MCF 10A (cell line): Measurements from ENCODE around the gene EFNB2. TPM values are rescaled to one million over a fixed set of nuclear protein-coding genes. Genes with fewer than 3 reads are reported as not detected.

Experiments used
- BruUV-seq: library from RNA; stranded (reverse); fragments of 400-500 nt; replicated peaks from 2 replicates; lab custom pipeline; 2021; lab: Mats Ljungman, UMichigan
- CTCF ChIA-PET: fragments of 300-600 bp; sonication (Branson Sonifier 250); formaldehyde crosslinking; extraction: SDS; loops from one replicate; lab custom pipeline; 2021; ENCODE audit warnings: antibody characterized with exemption, inconsistent platforms; lab: Yijun Ruan, JAX
- POLR2A ChIA-PET: fragments of 300-600, 350-650 bp; sonication (Branson Sonifier 250); formaldehyde crosslinking; extraction: SDS; loops from one replicate; lab custom pipeline; 2020; ENCODE audit warnings: antibody characterized with exemption, inconsistent platforms; lab: Yijun Ruan, JAX
- DNase-seq: peaks from one replicate; pipeline ENCODE4 v3.0.0-alpha.2; 2018; ENCODE audit not compliant: unreplicated experiment
- H3K27ac Mint-ChIP-seq: one replicate; pipeline ENCODE4 v1.8.0; 2022; ENCODE audit warnings: mild to moderate bottlenecking, low read depth, mixed read lengths; ENCODE audit not compliant: unreplicated experiment
- H3K27me3 Mint-ChIP-seq: one replicate; pipeline ENCODE4 v1.8.0; 2022; ENCODE audit warnings: mixed read lengths; ENCODE audit not compliant: insufficient read depth, unreplicated experiment
- H3K36me3 Mint-ChIP-seq: one replicate; pipeline ENCODE4 v1.8.0; 2022; ENCODE audit warnings: mild to moderate bottlenecking, moderate library complexity, mixed read lengths; ENCODE audit not compliant: insufficient read depth, unreplicated experiment
- H3K4me1 Mint-ChIP-seq: one replicate; pipeline ENCODE4 v1.8.0; 2022; ENCODE audit warnings: mixed read lengths; ENCODE audit not compliant: insufficient read depth, unreplicated experiment
- H3K4me3 Mint-ChIP-seq: one replicate; pipeline ENCODE4 v1.8.0; 2022; ENCODE audit warnings: mild to moderate bottlenecking, moderate library complexity, mixed read lengths; ENCODE audit not compliant: unreplicated experiment
- H3K9me3 Mint-ChIP-seq: one replicate; pipeline ENCODE4 v1.8.0; 2022; ENCODE audit warnings: mixed read lengths; ENCODE audit not compliant: unreplicated experiment
- intact Hi-C: fragments of 100-400 bp; cut with micrococcal nuclease; formaldehyde crosslinking; loops from 2 replicates; pipeline ENCODE4 v1.14.1; 2022
- total RNA-seq: library from RNA; stranded (reverse); gene quantifications from 2 replicates; pipeline ENCODE4 v1.2.3, GENCODE V29; 2022
- TF ChIP-seq, protein P1 (sequence below): fragments of 200-600 bp; IDR thresholded peaks from one replicate; pipeline ENCODE4 v1.8.0; 2022; ENCODE audit warnings: antibody characterized with exemption, mild to moderate bottlenecking; ENCODE audit not compliant: unreplicated experiment

EFNB2 gene
- total RNA-seq, 1 experiment from 2014 or later, result 40.4 TPM

DNA sequence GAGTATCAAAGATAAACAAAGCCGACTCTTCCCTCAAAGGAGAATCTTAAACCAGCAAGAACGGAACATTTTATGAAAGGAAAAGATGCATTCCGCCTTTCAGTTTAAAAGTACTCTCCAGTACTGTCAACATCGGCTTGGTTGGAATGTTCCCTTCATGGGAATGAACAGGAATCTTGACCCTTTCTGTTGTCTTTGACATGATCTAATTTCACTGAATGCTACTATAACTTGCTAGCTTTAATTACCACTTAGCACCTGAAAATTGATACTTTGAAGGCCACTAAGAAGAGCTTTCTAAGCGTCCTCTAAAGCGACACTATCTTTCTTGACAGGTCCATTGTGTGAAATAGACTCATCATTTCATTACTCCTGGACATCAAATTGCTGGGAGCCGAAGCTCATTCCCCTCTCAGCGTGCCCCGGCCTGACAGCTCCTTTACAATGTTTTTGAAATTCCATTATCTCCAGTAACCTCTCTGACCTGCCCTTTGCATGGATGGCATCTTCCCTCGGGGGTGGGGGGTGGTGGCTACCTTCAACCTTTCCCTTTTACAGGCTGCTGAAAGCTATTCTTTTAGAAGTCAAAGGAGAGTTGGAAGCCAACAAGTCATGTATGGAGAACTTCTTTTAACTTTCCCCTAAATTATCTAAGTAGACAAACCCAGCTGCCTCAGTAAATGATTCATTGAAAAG, 67.9 kb downstream of the EFNB2 start:
- Mint-ChIP-seq H3K9me3 (no peaks in the 10 kb centered on the region), H3K4me3 (no peak overlapping the region), H3K36me3 (no peaks in the 10 kb centered on the region), H3K4me1 (peaks cover 6% of the 10 kb centered on the region), H3K27ac (no peak overlapping the region), H3K27me3 (no peaks in the 10 kb centered on the region)
- no peak for DNase-seq
- intact Hi-C loops, result no loop called here
- ChIA-PET CTCF (no interaction called here), POLR2A (interaction anchor here (0.5 kb wide), 1 partner anchor 1132 kb away, joined by 3 read pairs; no protein-coding TSS in a partner anchor)
- BruUV-seq, result no TSS peak
- TF ChIP-seq, protein P1, sequence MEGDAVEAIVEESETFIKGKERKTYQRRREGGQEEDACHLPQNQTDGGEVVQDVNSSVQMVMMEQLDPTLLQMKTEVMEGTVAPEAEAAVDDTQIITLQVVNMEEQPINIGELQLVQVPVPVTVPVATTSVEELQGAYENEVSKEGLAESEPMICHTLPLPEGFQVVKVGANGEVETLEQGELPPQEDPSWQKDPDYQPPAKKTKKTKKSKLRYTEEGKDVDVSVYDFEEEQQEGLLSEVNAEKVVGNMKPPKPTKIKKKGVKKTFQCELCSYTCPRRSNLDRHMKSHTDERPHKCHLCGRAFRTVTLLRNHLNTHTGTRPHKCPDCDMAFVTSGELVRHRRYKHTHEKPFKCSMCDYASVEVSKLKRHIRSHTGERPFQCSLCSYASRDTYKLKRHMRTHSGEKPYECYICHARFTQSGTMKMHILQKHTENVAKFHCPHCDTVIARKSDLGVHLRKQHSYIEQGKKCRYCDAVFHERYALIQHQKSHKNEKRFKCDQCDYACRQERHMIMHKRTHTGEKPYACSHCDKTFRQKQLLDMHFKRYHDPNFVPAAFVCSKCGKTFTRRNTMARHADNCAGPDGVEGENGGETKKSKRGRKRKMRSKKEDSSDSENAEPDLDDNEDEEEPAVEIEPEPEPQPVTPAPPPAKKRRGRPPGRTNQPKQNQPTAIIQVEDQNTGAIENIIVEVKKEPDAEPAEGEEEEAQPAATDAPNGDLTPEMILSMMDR, result no peak

DNA sequence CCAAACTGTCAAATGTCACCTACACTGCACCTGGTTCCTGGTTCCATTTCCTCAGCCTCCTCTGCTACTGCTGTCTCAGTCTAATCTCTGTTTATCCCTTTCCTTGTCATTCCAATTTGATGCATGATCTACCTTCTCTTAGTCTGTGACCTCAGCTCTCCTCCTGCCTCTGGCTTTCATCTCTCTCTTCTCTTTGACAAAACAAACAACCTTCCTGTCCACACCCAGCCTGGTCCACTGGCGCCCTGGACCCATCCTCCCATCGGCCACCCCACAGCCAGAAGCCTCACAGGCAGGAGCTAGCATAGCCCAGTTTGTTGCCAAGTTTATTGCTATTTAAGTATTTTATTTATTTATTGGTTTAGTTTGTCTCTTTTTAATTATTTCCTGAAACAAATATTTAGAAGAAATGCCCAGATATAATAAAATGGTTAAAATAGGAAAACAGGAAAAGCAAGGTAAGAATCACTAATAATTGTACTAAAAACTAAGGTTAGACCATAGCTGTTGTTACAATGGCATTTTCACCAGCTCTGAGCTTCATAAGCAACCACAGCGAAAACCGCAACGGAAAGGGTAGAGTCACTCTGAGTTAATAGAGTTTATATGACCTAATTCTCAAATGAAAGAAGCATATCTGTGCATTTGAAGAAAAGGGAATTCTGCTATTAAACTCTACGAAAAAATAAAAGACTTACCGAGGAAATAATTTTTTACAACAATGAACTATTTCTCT, 68.6 kb downstream of the EFNB2 start:
- POLR2A ChIA-PET, result interaction anchor here (0.5 kb wide), 1 partner anchor 1131 kb away, joined by 3 read pairs; no protein-coding TSS in a partner anchor
- Mint-ChIP-seq H3K27me3 (no peaks in the 10 kb centered on the region), H3K27ac (no peak overlapping the region), H3K4me3 (no peak overlapping the region), H3K36me3 (no peaks in the 10 kb centered on the region), H3K4me1 (no peaks in the 10 kb centered on the region), H3K9me3 (no peaks in the 10 kb centered on the region)
- intact Hi-C loops, result no loop called here
- TF ChIP-seq, protein P1, result no peak
- no TSS peak for BruUV-seq
- CTCF ChIA-PET, result no interaction called here
- no peak for DNase-seq

DNA sequence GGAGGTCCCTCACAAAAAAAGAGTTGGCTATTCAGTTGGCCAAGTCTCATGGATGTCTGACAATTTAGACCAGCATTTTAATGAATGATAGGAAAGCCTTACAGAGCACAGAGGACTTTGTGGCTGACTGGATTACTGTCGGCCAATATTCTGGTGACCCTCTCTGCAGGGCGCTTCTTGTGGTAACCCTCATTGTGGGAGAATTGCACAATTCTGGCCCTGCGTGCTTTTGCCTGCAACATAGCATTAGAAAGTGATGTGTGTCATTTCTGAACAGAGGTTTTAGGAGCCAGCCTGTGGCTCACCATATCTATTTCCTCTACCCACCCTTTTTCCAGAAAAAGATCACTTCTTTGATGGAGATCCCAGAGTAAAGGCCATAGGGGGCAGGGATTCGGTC, 71.4 kb downstream of the EFNB2 start:
- H3K27ac Mint-ChIP-seq, result no peak overlapping the region
- H3K4me1 Mint-ChIP-seq, result no peaks in the 10 kb centered on the region
- TF ChIP-seq, protein P1, result no peak
- no peaks in the 10 kb centered on the region for H3K9me3 Mint-ChIP-seq
- ChIA-PET POLR2A (no interaction called here), CTCF (no interaction called here)
- no peak overlapping the region for H3K4me3 Mint-ChIP-seq
- H3K36me3 Mint-ChIP-seq, result no peaks in the 10 kb centered on the region
- no peak for DNase-seq
- intact Hi-C loops, result no loop called here
- H3K27me3 Mint-ChIP-seq, result no peaks in the 10 kb centered on the region
- no TSS peak for BruUV-seq

DNA sequence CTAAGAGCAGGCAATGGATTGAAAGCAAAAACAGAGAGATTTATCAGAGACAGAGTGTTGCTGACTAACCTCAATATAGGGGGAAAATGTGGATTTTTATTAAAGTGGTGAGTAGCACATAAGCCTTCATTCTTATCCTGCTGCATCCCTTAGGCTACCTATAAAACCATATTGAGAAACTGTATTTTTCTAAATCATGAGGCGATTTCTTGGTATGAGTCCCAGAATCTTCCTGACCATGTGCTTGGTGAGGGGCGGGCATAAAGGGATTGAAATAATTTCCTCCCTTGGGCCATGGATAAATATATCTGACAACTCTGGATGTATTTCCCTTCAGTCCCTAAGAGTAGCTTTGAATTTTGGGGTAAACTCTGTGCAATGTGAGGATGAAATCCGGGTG, 72.8 kb downstream of the EFNB2 start:
- BruUV-seq, result no TSS peak

More for the DNA sequence above, 72.8 kb downstream of the EFNB2 start:
- ChIA-PET POLR2A (no interaction called here), CTCF (interaction anchor here (0.7 kb wide), 1 partner anchor 10 kb away, joined by 3 read pairs; no protein-coding TSS in a partner anchor)
- Mint-ChIP-seq H3K27ac (no peak overlapping the region), H3K27me3 (no peaks in the 10 kb centered on the region), H3K4me3 (no peak overlapping the region), H3K9me3 (no peaks in the 10 kb centered on the region), H3K36me3 (no peaks in the 10 kb centered on the region), H3K4me1 (no peaks in the 10 kb centered on the region)
- TF ChIP-seq, protein P1, result no peak
- DNase-seq, result no peak
- intact Hi-C loops, result no loop called here
